HepG2 (cell line): ENCODE results near the gene ZNF507. TPM values are rescaled to one million over a fixed set of nuclear protein-coding genes. Genes with fewer than 3 reads are reported as not detected.

Experiments used
- ATM ChIP-seq: fragments of 450-650 bp; IDR thresholded peaks from 2 replicates; pipeline ENCODE4 v1.7.1; 2017; ENCODE audit warnings: mild to moderate bottlenecking, borderline replicate concordance
- CENPX ChIP-seq: sonication (generic); formaldehyde crosslinking; IDR thresholded peaks from 2 replicates; pipeline ENCODE4 v1.9.0; 2021; ENCODE audit warnings: mild to moderate bottlenecking, missing genetic modification reagents, moderate library complexity
- DBP ChIP-seq: sonication (generic); formaldehyde crosslinking; IDR thresholded peaks from 2 replicates; pipeline ENCODE4 v1.4.0; 2020; ENCODE audit warnings: missing genetic modification reagents; ENCODE audit errors: not compliant biosample characterization
- DNMT1 ChIP-seq: sonication (generic); formaldehyde crosslinking; IDR thresholded peaks from 2 replicates; pipeline ENCODE4 v1.5.1; 2020; ENCODE audit warnings: mild to moderate bottlenecking, missing genetic modification reagents
- ERF ChIP-seq: IDR thresholded peaks from 2 replicates; pipeline ENCODE4 v1.6.1; 2018; ENCODE audit warnings: missing biosample characterization, missing genetic modification reagents
- GABPA ChIP-seq, 2 experiments: IDR thresholded peaks; 2 replicates each; pipeline ENCODE4 v1.6.1; 2011 to 2016; ENCODE audit warnings: low read depth in 2 of 2, low read length in 1 of 2, missing biosample characterization in 1 of 2, missing genetic modification characterization in 1 of 2
- KDM6A ChIP-seq: IDR thresholded peaks from 2 replicates; pipeline ENCODE4 v1.6.1; 2016; ENCODE audit warnings: low read depth
- MEF2D ChIP-seq: sonication (generic); formaldehyde crosslinking; IDR thresholded peaks from 2 replicates; pipeline ENCODE4 v1.5.1; 2020; ENCODE audit warnings: mild to moderate bottlenecking, missing genetic modification reagents
- MLX ChIP-seq: IDR thresholded peaks from 2 replicates; pipeline ENCODE4 v1.6.1; 2016
- NBN ChIP-seq: fragments of 450-650 bp; conservative IDR thresholded peaks from 2 replicates; pipeline ENCODE4 v1.6.1; 2017
- NFKB2 ChIP-seq: sonication (generic); formaldehyde crosslinking; IDR thresholded peaks from 2 replicates; pipeline ENCODE4 v1.4.0; 2020; ENCODE audit warnings: missing genetic modification reagents, borderline replicate concordance
- NR2F6 ChIP-seq, 2 experiments: IDR thresholded peaks; 2 replicates each; pipeline ENCODE4 v1.6.1; 2016; ENCODE audit warnings: antibody characterized with exemption in 1 of 2, mild to moderate bottlenecking in 1 of 2
- NR3C1 ChIP-seq: sonication (generic); formaldehyde crosslinking; IDR thresholded peaks from 2 replicates; pipeline ENCODE4 v1.4.0; 2020; ENCODE audit warnings: missing genetic modification reagents
- RFX3 ChIP-seq: IDR thresholded peaks from 2 replicates; pipeline ENCODE4 v1.6.1; 2016; ENCODE audit warnings: missing biosample characterization, missing genetic modification reagents
- RORA ChIP-seq: sonication (generic); formaldehyde crosslinking; IDR thresholded peaks from 2 replicates; pipeline ENCODE4 v1.5.0; 2020; ENCODE audit warnings: mild to moderate bottlenecking, missing genetic modification reagents, moderate library complexity
- SALL1 ChIP-seq: sonication (generic); formaldehyde crosslinking; IDR thresholded peaks from 2 replicates; pipeline ENCODE4 v1.8.0; 2022; ENCODE audit warnings: mild to moderate bottlenecking, missing genetic modification reagents
- SMC3 ChIP-seq: IDR thresholded peaks from 2 replicates; pipeline ENCODE4 v1.6.1; 2011; ENCODE audit warnings: low read length, improper control_type of control experiment
- TARDBP ChIP-seq: sonication (generic); formaldehyde crosslinking; IDR thresholded peaks from 2 replicates; pipeline ENCODE4 v1.8.0; 2022; ENCODE audit warnings: mild to moderate bottlenecking, missing genetic modification reagents
- TEAD2 ChIP-seq: sonication (generic); formaldehyde crosslinking; IDR thresholded peaks from 2 replicates; pipeline ENCODE4 v1.9.0; 2021; ENCODE audit warnings: missing genetic modification reagents
- THYN1 ChIP-seq: sonication (generic); formaldehyde crosslinking; IDR thresholded peaks from 2 replicates; pipeline ENCODE4 v1.8.1; 2023; ENCODE audit warnings: low read depth, mild to moderate bottlenecking, moderate library complexity, missing genetic modification reagents, borderline replicate concordance
- WIZ ChIP-seq: sonication (generic); formaldehyde crosslinking; IDR thresholded peaks from 2 replicates; pipeline ENCODE4 v1.5.1; 2020; ENCODE audit warnings: mild to moderate bottlenecking, missing genetic modification reagents
- YEATS2 ChIP-seq: sonication (generic); formaldehyde crosslinking; IDR thresholded peaks from 2 replicates; pipeline ENCODE4 v1.4.0; 2020; ENCODE audit warnings: missing genetic modification reagents, borderline replicate concordance
- ZBTB7A ChIP-seq: sonication (generic); formaldehyde crosslinking; IDR thresholded peaks from 2 replicates; pipeline ENCODE4 v1.8.0; 2022; ENCODE audit warnings: mild to moderate bottlenecking, missing genetic modification reagents
- ZNF101 ChIP-seq: sonication (generic); formaldehyde crosslinking; IDR thresholded peaks from 2 replicates; pipeline ENCODE4 v1.4.0; 2020; ENCODE audit warnings: mild to moderate bottlenecking, low read depth, missing genetic modification reagents, borderline replicate concordance
- ZZZ3 ChIP-seq: sonication (generic); formaldehyde crosslinking; IDR thresholded peaks from 2 replicates; pipeline ENCODE4 v1.4.0; 2020; ENCODE audit warnings: missing genetic modification reagents, mild to moderate bottlenecking, borderline replicate concordance
- polyA plus RNA-seq, 8 experiments: library from polyadenylated mRNA; depleted of rRNA in 3 of 8; stranded (reverse) in 7 of 8; unstranded in 1 of 8; fragments of >200 nt; fragmentation: Illumina TruSeq in 4 of 8; extraction: Trizol in 4 of 8; gene quantifications; 2 replicates each; pipeline versions ENCODE4 v1.2.1 to v1.2.3, GENCODE V29; 2011 to 2016; ENCODE audit warnings: low read depth in 4 of 8, missing spikeins in 1 of 8, mixed read lengths in 1 of 8; ENCODE audit not compliant: insufficient read depth in 1 of 8
- total RNA-seq, 5 experiments: library from RNA; depleted of rRNA; stranded (reverse); fragments of >200 nt; fragmentation: Illumina TruSeq; extraction: Trizol; gene quantifications; 2 replicates each; pipeline ENCODE4 v1.2.3, GENCODE V29; 2016; ENCODE audit warnings: low read depth in 1 of 5
- TF ChIP-seq, protein P1 (sequence below): sonication (generic); formaldehyde crosslinking; IDR thresholded peaks from 2 replicates; pipeline ENCODE4 v1.4.0; 2020; ENCODE audit warnings: missing genetic modification reagents
- TF ChIP-seq, protein P2 (sequence below): sonication (generic); formaldehyde crosslinking; IDR thresholded peaks from 2 replicates; pipeline ENCODE4 v1.5.0; 2020; ENCODE audit warnings: missing genetic modification reagents

The ZNF507 gene
- total and polyA plus RNA-seq, 2 of the 13 experiments (the other 11 are each of a cell fraction or from before 2014, with no cell fraction given), result 7.3 to 10.9 TPM

DNA sequence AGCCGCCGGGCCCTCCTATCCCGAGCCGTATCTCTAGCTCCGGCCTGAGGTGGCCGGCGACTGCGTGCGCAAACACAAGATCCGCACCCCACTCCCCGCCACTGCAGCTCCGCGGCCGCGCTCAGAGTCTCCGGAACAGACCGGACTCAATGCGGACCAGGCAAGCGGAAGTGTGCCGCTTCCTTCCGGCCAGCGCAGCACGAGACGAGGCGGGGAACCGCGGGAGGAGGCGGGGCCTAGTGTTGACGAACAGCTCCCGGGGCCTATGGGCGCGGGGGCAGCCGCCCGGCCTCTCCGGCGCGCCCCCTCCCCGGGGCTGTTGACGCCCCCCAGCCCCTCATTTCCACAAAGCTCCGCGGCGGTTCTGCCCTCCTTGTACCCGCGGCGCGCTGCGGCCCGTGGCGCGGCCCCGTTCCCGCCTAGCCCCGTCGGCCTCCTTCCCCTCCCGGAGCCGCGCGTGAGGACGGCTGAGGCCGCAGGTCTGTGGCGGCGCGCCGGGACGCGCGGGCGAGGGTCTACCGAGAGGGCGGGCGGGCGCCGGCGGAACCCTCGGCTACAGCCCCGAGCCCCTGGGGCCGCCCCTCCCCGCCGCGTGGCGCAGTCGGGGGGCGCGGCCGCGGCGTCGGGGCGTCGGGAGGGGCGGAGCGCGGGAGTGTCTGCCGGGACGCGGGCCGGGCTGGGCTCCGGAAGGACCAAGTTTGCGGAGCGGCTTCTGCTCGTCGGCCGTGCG lies 60.2 kb downstream of the ZNF507 start, which contains the start of gene DPY19L3 (continued):
- TF ChIP-seq GABPA (IDR thresholded peaks at IDR 0.05; ENCODE audit: low read depth, low read length), result peak; percentile 97
- peak; percentile 94 for TF ChIP-seq GABPA (CRISPR knock-in tag; IDR thresholded peaks at IDR 0.05; ENCODE audit: low read depth)
- TF ChIP-seq YEATS2 (CRISPR knock-in tag), result peak; percentile 86
- TF ChIP-seq MEF2D (CRISPR knock-in tag), result peak; percentile 72
- no peak for TF ChIP-seq DBP (CRISPR knock-in tag)
- no peak for TF ChIP-seq THYN1 (CRISPR knock-in tag)
- TF ChIP-seq TEAD2 (CRISPR knock-in tag), result 0 out of 2 replicates have a peak, but pooled peaks have one; percentile 11
- peak; percentile 100 for TF ChIP-seq ERF (CRISPR knock-in tag)
- no peak for TF ChIP-seq NR2F6 (IDR thresholded peaks at IDR 0.05)
- 0 out of 2 replicates have a peak, but pooled peaks have one; percentile 35 for TF ChIP-seq NR2F6 (CRISPR knock-in tag; IDR thresholded peaks at IDR 0.05)
- peak; percentile 28; the same call in 1 of the 2 replicates for TF ChIP-seq ZZZ3
- no peak for TF ChIP-seq RFX3
- no peak for TF ChIP-seq ZNF101 (CRISPR knock-in tag)
- TF ChIP-seq, protein P1, sequence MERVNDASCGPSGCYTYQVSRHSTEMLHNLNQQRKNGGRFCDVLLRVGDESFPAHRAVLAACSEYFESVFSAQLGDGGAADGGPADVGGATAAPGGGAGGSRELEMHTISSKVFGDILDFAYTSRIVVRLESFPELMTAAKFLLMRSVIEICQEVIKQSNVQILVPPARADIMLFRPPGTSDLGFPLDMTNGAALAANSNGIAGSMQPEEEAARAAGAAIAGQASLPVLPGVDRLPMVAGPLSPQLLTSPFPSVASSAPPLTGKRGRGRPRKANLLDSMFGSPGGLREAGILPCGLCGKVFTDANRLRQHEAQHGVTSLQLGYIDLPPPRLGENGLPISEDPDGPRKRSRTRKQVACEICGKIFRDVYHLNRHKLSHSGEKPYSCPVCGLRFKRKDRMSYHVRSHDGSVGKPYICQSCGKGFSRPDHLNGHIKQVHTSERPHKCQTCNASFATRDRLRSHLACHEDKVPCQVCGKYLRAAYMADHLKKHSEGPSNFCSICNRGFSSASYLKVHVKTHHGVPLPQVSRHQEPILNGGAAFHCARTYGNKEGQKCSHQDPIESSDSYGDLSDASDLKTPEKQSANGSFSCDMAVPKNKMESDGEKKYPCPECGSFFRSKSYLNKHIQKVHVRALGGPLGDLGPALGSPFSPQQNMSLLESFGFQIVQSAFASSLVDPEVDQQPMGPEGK (CRISPR knock-in tag), result peak; percentile 88
- TF ChIP-seq KDM6A (CRISPR knock-in tag), result no peak
- TF ChIP-seq ZBTB7A (CRISPR knock-in tag), result peak; percentile 96
- no peak for TF ChIP-seq DNMT1 (CRISPR knock-in tag)
- 0 out of 2 replicates have a peak, but pooled peaks have one; percentile 51 for TF ChIP-seq TARDBP (CRISPR knock-in tag)
- peak; percentile 81; the same call in 1 of the 2 replicates for TF ChIP-seq NFKB2
- no peak for TF ChIP-seq CENPX (CRISPR knock-in tag)
- no peak for TF ChIP-seq NBN
- TF ChIP-seq ATM, result no peak
- TF ChIP-seq SMC3, result no peak
- TF ChIP-seq, protein P2, sequence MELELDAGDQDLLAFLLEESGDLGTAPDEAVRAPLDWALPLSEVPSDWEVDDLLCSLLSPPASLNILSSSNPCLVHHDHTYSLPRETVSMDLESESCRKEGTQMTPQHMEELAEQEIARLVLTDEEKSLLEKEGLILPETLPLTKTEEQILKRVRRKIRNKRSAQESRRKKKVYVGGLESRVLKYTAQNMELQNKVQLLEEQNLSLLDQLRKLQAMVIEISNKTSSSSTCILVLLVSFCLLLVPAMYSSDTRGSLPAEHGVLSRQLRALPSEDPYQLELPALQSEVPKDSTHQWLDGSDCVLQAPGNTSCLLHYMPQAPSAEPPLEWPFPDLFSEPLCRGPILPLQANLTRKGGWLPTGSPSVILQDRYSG (CRISPR knock-in tag), result no peak
- TF ChIP-seq MLX (CRISPR knock-in tag), result no peak
- no peak for TF ChIP-seq NR3C1 (CRISPR knock-in tag)
- peak; percentile 50; the same call in 1 of the 2 replicates for TF ChIP-seq SALL1 (CRISPR knock-in tag)
- TF ChIP-seq WIZ (CRISPR knock-in tag), result 0 out of 2 replicates have a peak, but pooled peaks have one; percentile 70
- TF ChIP-seq RORA (CRISPR knock-in tag), result no peak
